HepG2 (cell line): ENCODE data around the gene PLEKHA6. TPM values are rescaled to one million over a fixed set of nuclear protein-coding genes. Genes with fewer than 3 reads are reported as not detected.
A peak's percentile ranks its signal among the peaks of the same experiment; 100 is the strongest.

ENCODE experiments used
- AHR ChIP-seq: IDR thresholded peaks from 2 replicates; pipeline ENCODE4 v1.6.1; 2018; ENCODE audit warnings: missing genetic modification reagents, missing compliant biosample characterization
- ARNT ChIP-seq: fragments of 450-650 bp; IDR thresholded peaks from 2 replicates; pipeline ENCODE4 v1.6.1; 2017
- CBX1 ChIP-seq: IDR thresholded peaks from one replicate; pipeline ENCODE4 v1.6.1; 2016; ENCODE audit warnings: antibody characterized with exemption, low read depth
- HMG20B ChIP-seq: conservative IDR thresholded peaks from 2 replicates; pipeline ENCODE4 v1.6.1; 2016; ENCODE audit warnings: missing genetic modification reagents, missing compliant biosample characterization
- IRF1 ChIP-seq: sonication (generic); formaldehyde crosslinking; IDR thresholded peaks from 2 replicates; pipeline ENCODE4 v1.4.0; 2020; ENCODE audit warnings: low read depth, mild to moderate bottlenecking, missing genetic modification reagents
- JARID2 ChIP-seq: sonication (generic); formaldehyde crosslinking; IDR thresholded peaks from 2 replicates; pipeline ENCODE4 v1.8.1; 2023; ENCODE audit warnings: missing genetic modification reagents, inconsistent platforms; ENCODE audit not compliant: insufficient replicate concordance
- KLF6 ChIP-seq: IDR thresholded peaks from 2 replicates; pipeline ENCODE4 v1.8.0; 2016; ENCODE audit warnings: missing biosample characterization, missing genetic modification reagents
- POGK ChIP-seq: sonication (generic); formaldehyde crosslinking; conservative IDR thresholded peaks from 2 replicates; pipeline ENCODE4 v1.8.0; 2022; ENCODE audit warnings: mild to moderate bottlenecking, moderate library complexity, missing genetic modification reagents
- RXRB ChIP-seq: IDR thresholded peaks from 2 replicates; pipeline ENCODE4 v1.6.1; 2016; ENCODE audit warnings: borderline replicate concordance, missing genetic modification reagents, missing compliant biosample characterization
- TAF1 ChIP-seq: sonication (generic); formaldehyde crosslinking; IDR thresholded peaks from 2 replicates; pipeline ENCODE4 v1.4.0; 2020; ENCODE audit warnings: missing genetic modification reagents
- TFDP2 ChIP-seq: sonication (generic); formaldehyde crosslinking; IDR thresholded peaks from 2 replicates; pipeline ENCODE4 v1.4.0; 2020; ENCODE audit warnings: missing genetic modification reagents
- XBP1 ChIP-seq: sonication (generic); formaldehyde crosslinking; IDR thresholded peaks from 2 replicates; pipeline ENCODE4 v1.5.0; 2020; ENCODE audit warnings: missing genetic modification reagents
- ZBTB42 ChIP-seq: sonication (generic); formaldehyde crosslinking; IDR thresholded peaks from 2 replicates; pipeline ENCODE4 v1.5.0; 2020; ENCODE audit warnings: mild to moderate bottlenecking, missing genetic modification reagents
- ZNF180 ChIP-seq: sonication (generic); formaldehyde crosslinking; IDR thresholded peaks from 2 replicates; pipeline ENCODE4 v1.4.0; 2020; ENCODE audit warnings: low read depth, missing genetic modification reagents, borderline replicate concordance
- ZNF260 ChIP-seq: sonication (generic); formaldehyde crosslinking; IDR thresholded peaks from 2 replicates; pipeline ENCODE4 v1.4.0; 2020; ENCODE audit warnings: missing genetic modification reagents, low read depth, mild to moderate bottlenecking, borderline replicate concordance
- ZNF704 ChIP-seq: sonication (generic); formaldehyde crosslinking; IDR thresholded peaks from 2 replicates; pipeline ENCODE4 v1.8.1; 2023; ENCODE audit warnings: mild to moderate bottlenecking, inconsistent platforms, moderate library complexity, missing genetic modification reagents, borderline replicate concordance
- ZNF737 ChIP-seq: sonication (generic); formaldehyde crosslinking; IDR thresholded peaks from 2 replicates; pipeline ENCODE4 v1.5.0; 2020; ENCODE audit warnings: missing genetic modification reagents, mild to moderate bottlenecking, borderline replicate concordance
- ZNF782 ChIP-seq: sonication (generic); formaldehyde crosslinking; IDR thresholded peaks from 2 replicates; pipeline ENCODE4 v1.4.0; 2020; ENCODE audit warnings: missing genetic modification reagents, mild to moderate bottlenecking, borderline replicate concordance
- ZNF800 ChIP-seq: sonication (generic); formaldehyde crosslinking; IDR thresholded peaks from 2 replicates; pipeline ENCODE4 v1.4.0; 2020; ENCODE audit warnings: missing genetic modification reagents
- ZSCAN25 ChIP-seq: sonication (generic); formaldehyde crosslinking; IDR thresholded peaks from 2 replicates; pipeline ENCODE4 v1.8.0; 2022; ENCODE audit warnings: mild to moderate bottlenecking, missing genetic modification reagents
- polyA plus RNA-seq, 8 experiments: library from polyadenylated mRNA; depleted of rRNA in 3 of 8; stranded (reverse) in 7 of 8; unstranded in 1 of 8; fragments of >200 nt; fragmentation: Illumina TruSeq in 4 of 8; extraction: Trizol in 4 of 8; gene quantifications; 2 replicates each; pipeline versions ENCODE4 v1.2.1 to v1.2.3, GENCODE V29; 2011 to 2016; ENCODE audit warnings: low read depth in 4 of 8, missing spikeins in 1 of 8, mixed read lengths in 1 of 8; ENCODE audit not compliant: insufficient read depth in 1 of 8
- total RNA-seq, 5 experiments: library from RNA; depleted of rRNA; stranded (reverse); fragments of >200 nt; fragmentation: Illumina TruSeq; extraction: Trizol; gene quantifications; 2 replicates each; pipeline ENCODE4 v1.2.3, GENCODE V29; 2016; ENCODE audit warnings: low read depth in 1 of 5

Gene PLEKHA6
- total and polyA plus RNA-seq, 2 of the 13 experiments (the other 11 are each of a cell fraction or from before 2014, with no cell fraction given): 5.3 to 11.4 TPM

- TF ChIP-seq ZNF704: peak; percentile 86; the same call in 1 of the 2 replicates
- no peak for TF ChIP-seq ARNT
- TF ChIP-seq HMG20B: no peak; the same call in 1 of the 2 replicates
- no peak for TF ChIP-seq ZNF737
- TF ChIP-seq TAF1 (CRISPR knock-in tag): peak; percentile 52
- no peak for TF ChIP-seq IRF1 (CRISPR knock-in tag)
- no peak for TF ChIP-seq ZNF180 (CRISPR knock-in tag)
- no peak for TF ChIP-seq ZSCAN25 (CRISPR knock-in tag)
- peak; percentile 69 for TF ChIP-seq POGK (CRISPR knock-in tag)
- peak; percentile 83; the same call in 1 of the 2 replicates for TF ChIP-seq ZNF800 (CRISPR knock-in tag)
- TF ChIP-seq ZNF782: peak; percentile 63; the same call in 1 of the 2 replicates
- TF ChIP-seq KLF6 (CRISPR knock-in tag): peak; percentile 93
- no peak for TF ChIP-seq CBX1
- peak; percentile 94 for TF ChIP-seq TFDP2 (CRISPR knock-in tag)
- no peak for TF ChIP-seq ZNF260
- no peak for TF ChIP-seq JARID2 (CRISPR knock-in tag)
- TF ChIP-seq ZBTB42 (CRISPR knock-in tag): no peak
- 0 out of 2 replicates have a peak, but pooled peaks have one; percentile 40 for TF ChIP-seq XBP1
- TF ChIP-seq AHR (CRISPR knock-in tag): no peak
- TF ChIP-seq RXRB (CRISPR knock-in tag): peak; percentile 74
These were observed 145.8 kb downstream of the PLEKHA6 start, which contains the start of gene GOLT1A (continued) for GRCh38 chr1:204213668-204214662.
